Middle frontal gyrus (tissue), 1 donor: Measurements from ENCODE around the gene IRX1.

Source experiments
- DNase-seq: peaks from one replicate; pipeline ENCODE4 v3.0.0-alpha.2; 2015; ENCODE audit warnings: low spot score; ENCODE audit errors: extremely low spot score

IRX1 gene

GRCh38 chr5:3650320-3650719 lies 54.7 kb downstream of the IRX1 start:
- no peak for DNase-seq

GRCh38 chr5:3650868-3651267 lies 55.2 kb downstream of the IRX1 start:
- no peak for DNase-seq
